GM12874 (cell line): ENCODE results near the gene IL11.

ENCODE experiments used
- TF ChIP-seq, protein P1 (sequence below): IDR thresholded peaks from 2 replicates; pipeline ENCODE4 v1.5.1; 2011; ENCODE audit warnings: low read depth, mild to moderate bottlenecking, control low read depth, low read length, moderate library complexity; ENCODE audit not compliant: insufficient read depth

IL11 gene

DNA sequence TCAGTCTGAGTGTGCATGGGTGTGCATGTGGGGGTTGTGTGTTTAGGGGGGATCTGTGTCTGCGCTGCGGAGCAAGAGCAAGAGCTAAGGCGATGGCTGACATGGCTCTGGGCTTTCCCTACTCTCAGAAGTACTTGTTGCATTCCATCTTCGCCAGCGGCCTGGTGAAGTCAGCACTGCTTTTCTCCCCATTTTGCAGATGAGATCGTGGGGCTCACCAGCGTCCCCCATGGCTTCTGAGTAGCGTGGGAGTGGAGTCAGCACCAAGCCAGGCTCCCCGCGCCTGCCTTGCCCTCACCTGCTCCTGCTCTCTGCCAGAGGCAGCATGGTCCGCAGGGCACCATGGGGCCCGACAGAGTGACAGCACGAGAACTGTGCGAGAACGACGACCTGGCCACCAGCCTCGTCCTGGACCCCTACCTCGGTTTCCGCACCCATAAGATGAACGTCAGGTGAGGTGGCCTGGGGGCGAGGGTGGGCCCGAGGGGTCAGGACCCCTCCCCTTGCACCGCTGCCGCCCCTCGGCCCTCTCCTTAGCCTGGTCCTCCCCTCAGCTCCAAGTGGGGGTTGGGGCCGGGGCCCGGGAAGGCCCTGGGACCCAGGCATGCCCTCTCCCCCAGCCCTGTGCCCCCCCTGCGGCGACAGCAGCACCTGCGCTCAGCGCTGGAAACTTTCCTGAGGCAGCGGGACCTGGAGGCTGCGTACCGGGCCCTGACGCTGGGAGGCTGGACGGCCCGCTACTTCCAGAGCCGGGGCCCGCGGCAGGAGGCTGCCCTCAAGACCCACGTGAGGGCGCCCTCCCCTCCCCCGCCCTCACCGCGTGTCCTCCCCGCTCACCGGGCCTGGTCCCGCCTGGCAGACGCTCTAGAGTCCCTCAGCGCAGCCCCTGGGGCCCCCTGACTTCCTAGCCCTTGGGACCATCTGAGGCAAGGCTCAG is 28.4 kb downstream of the IL11 start:
- TF ChIP-seq, protein P1, sequence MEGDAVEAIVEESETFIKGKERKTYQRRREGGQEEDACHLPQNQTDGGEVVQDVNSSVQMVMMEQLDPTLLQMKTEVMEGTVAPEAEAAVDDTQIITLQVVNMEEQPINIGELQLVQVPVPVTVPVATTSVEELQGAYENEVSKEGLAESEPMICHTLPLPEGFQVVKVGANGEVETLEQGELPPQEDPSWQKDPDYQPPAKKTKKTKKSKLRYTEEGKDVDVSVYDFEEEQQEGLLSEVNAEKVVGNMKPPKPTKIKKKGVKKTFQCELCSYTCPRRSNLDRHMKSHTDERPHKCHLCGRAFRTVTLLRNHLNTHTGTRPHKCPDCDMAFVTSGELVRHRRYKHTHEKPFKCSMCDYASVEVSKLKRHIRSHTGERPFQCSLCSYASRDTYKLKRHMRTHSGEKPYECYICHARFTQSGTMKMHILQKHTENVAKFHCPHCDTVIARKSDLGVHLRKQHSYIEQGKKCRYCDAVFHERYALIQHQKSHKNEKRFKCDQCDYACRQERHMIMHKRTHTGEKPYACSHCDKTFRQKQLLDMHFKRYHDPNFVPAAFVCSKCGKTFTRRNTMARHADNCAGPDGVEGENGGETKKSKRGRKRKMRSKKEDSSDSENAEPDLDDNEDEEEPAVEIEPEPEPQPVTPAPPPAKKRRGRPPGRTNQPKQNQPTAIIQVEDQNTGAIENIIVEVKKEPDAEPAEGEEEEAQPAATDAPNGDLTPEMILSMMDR: no peak

DNA sequence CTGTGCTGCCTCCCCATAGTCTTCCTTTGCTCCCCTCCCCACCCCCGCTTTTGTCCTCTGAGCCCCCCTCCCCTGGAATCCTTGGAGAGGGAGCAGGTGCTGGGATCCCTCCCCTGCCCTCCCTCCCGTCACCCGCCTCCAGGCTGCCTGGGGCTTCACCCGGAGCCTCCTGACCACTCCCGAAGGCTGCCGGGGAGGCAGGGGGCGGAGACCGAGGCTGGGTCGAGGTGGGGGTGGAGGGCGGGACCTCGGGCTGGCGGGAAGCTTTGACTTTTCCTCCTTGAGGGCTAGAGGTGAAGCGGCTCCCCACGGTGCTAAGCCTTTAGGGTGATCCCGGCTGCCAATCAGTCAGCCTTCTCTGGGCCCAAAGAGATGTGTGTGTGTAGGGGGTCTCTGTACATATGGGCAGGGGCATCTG is 29.1 kb downstream of the IL11 start:
- TF ChIP-seq, protein P1: no peak

- TF ChIP-seq, protein P1: peak; percentile 35
Measured at GRCh38 chr19:55340784-55341147, 29.5 kb downstream of the IL11 start.

DNA sequence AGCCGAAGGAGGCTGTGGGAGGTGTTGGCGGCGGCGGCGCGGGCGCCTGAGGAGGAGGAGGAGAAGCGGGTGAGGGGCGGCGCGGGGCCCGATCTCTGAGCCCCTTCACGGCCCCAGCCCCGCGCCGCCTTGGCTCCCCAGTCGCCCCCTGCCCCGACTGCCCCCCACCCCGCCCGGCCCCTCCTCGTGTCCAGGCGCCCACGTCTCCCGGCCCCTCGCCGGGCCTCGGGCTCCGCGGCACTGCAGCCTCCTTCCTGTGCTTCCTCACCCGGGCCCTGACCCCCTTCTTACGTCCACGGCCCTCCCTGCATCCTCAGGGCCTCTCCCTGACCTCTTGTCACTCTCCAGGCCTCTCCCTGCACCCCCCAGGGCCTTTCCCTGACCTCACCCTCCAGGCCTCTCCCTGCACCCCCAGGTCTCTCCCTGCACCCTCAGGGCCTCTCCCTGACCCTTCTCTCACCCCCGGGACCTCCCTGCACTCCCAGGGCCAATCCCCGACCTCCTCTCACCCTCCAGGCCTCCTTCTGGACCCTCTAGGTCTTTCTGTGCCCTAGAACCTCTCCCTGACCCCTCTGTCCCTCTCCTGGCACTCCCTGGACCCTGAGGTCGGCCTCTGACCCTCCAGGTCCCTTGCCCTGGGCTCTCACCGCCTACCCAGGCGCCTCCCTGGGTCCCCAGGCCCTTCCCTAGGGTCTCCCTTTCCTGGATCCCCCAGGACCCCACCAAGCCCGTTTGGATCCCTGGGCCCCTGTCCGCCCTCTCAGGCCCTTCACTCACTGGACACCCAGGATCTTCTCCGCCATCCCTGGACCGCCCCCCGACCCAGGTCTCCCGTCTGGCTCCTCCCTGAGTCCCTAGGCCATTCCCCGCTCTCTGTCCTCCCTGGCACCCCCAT is 30.1 kb downstream of the IL11 start:
- TF ChIP-seq, protein P1: no peak

GRCh38 chr19:55339105-55339888 is 31.0 kb downstream of the IL11 start, which contains the start of gene KMT5C:
Gene KMT5C, plus strand, starts transcription at chr19:55339876. Its CDS starts 2,061 bp downstream, at chr19:55341937.
- TF ChIP-seq, protein P1: 0 out of 2 replicates have a peak, but pooled peaks have one; percentile 2

- TF ChIP-seq, protein P1: no peak
Measured at GRCh38 chr19:55336101-55336500, 34.2 kb downstream of the IL11 start.
